IPS-NIHi11 (cell line): ENCODE results near the gene TNFSF13.
A peak's percentile ranks its signal among the peaks of the same experiment; 100 is the strongest.

ENCODE experiments used
- DNase-seq: peaks from one replicate; pipeline ENCODE4 v3.0.0; 2012; ENCODE audit warnings: mixed read lengths, low spot score

Gene TNFSF13

GRCh38 chr17:7575481-7575883, 16.9 kb downstream of the TNFSF13 start:
- DNase-seq: no peak

- no peak for DNase-seq
Measured at GRCh38 chr17:7575959-7576358, 17.4 kb downstream of the TNFSF13 start.

DNA sequence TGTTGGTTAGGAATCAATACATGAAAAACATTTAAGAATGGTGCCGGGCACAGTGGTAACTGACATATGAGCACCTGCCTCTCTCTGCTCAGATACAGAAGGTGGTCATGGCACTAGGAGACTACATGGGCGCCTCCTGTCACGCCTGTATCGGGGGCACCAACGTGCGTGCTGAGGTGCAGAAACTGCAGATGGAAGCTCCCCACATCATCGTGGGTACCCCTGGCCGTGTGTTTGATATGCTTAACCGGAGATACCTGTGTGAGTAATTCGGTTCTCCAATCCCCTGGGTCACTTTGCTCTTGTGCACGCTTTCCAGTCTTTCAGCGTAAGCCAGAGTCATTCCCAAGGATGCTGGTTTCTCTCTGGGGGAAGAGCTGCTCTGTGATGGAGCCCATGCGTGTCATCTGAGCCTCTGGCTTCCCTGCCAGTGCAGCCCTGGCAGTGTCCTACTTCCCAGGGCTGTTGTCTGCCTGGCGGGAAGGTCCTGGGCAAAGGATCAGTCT, 17.9 kb downstream of the TNFSF13 start:
- no peak for DNase-seq

DNA sequence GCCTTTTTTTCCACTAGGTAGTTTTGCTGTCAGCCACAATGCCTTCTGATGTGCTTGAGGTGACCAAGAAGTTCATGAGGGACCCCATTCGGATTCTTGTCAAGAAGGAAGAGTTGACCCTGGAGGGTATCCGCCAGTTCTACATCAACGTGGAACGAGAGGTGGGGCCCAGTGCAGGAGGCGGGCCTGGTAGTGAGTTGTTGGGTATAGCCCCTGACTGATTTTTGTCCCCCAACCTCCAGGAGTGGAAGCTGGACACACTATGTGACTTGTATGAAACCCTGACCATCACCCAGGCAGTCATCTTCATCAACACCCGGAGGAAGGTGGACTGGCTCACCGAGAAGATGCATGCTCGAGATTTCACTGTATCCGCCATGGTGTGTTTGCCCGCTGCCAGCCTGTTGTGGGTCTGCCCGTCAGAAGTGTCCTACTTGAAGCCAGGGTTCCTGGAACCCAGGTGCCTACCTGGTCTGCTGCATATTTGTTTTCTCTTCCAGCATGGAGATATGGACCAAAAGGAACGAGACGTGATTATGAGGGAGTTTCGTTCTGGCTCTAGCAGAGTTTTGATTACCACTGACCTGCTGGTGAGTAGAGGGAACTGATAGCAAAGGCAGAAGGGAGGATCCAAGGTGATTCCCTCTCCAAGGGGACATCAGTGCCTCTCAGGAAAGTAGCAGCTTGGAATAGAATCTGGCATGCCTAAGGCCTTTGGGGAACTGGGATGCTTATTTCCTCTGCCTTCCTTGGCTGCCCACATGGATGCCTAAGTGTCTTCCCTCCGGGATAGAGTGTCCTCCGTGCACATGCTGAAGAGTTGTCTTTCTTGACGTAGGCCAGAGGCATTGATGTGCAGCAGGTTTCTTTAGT, 19.0 kb downstream of the TNFSF13 start:
- DNase-seq: no peak

DNA sequence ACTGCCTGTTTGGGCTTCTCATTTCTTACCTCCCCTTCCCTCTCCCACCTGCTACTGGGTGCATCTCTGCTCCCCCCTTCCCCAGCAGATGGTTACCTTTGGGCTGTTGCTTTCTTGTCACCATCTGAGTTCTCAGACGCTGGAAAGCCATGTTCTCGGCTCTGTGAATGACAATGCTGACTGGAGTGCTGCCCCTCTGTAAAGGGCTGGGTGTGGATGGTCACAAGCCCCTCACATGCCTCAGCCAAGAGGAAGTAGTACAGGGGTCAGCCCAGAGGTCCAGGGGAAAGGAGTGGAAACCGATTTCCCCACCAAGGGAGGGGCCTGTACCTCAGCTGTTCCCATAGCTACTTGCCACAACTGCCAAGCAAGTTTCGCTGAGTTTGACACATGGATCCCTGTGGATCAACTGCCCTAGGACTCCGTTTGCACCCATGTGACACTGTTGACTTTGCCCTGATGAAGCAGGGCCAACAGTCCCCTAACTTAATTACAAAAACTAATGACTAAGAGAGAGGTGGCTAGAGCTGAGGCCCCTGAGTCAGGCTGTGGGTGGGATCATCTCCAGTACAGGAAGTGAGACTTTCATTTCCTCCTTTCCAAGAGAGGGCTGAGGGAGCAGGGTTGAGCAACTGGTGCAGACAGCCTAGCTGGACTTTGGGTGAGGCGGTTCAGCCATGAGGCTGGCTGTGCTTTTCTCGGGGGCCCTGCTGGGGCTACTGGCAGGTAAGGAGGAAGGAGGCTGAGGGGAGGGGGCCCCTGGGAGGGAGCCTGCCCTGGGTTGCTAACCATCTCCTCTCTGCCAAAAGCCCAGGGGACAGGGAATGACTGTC, 20.7 kb downstream of the TNFSF13 start, which contains the start of gene CD68:
Gene CD68, plus strand, starts transcription at position 638 of the 833 bp plus-strand sequence. Its CDS starts 40 bp downstream, at position 678.
- DNase-seq: no peak

DNA sequence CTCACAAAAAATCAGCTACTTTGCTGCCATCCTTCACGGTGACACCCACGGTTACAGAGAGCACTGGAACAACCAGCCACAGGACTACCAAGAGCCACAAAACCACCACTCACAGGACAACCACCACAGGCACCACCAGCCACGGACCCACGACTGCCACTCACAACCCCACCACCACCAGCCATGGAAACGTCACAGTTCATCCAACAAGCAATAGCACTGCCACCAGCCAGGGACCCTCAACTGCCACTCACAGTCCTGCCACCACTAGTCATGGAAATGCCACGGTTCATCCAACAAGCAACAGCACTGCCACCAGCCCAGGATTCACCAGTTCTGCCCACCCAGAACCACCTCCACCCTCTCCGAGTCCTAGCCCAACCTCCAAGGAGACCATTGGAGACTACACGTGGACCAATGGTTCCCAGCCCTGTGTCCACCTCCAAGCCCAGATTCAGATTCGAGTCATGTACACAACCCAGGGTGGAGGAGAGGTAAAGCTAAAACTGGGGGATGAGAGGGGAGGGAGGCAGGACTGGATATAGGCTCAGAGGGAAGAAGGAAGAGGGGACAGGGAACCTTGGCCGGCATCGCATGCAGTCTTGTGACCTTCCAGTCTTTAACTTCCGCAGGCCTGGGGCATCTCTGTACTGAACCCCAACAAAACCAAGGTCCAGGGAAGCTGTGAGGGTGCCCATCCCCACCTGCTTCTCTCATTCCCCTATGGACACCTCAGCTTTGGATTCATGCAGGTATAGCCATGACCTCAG, 21.5 kb downstream of the TNFSF13 start:
- DNase-seq: no peak

- no peak for DNase-seq
Measured at GRCh38 chr17:7580604-7581575, 22.3 kb downstream of the TNFSF13 start.

DNA sequence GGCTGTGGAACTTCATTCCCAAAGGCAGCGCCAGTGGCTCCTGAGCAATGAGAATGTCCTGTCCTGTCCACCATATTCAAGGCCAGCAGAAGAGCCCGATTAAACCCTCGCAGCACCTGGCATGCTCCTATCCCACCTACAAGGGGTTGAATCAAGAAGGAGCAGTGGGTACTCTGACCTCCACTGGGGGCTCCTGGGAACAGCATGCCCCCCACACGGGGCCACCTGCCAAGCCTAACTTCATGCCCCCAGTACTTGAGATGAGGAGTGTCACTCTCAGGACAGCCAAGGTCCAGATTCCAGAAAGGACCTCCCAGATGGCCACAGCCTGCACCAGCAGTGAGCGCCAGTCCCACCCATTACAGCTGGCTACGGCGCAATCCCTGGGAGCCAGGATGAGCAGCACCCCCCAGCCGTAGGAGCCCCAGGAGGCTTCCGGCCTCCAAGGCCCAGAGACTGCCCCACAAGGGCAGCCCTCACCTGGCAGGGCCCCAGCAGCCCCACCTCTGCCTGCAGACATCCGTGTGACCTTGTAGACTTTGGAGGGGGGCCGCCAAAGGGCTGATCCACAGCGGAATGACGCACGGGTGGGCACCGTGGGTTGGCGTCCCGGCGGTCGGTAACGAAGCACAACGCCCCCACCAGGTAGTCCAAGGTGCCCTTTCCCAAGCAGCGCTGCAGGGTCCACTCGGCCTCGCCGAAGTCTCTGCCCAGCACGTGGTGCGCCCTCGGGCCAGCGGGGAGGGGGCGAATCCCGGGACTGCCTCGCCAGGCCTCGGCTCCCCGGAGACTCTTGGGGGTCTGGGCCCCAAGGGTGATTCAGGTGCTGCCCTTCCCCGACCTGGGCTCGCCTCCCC, 24.1 kb downstream of the TNFSF13 start:
- no peak for DNase-seq

DNA sequence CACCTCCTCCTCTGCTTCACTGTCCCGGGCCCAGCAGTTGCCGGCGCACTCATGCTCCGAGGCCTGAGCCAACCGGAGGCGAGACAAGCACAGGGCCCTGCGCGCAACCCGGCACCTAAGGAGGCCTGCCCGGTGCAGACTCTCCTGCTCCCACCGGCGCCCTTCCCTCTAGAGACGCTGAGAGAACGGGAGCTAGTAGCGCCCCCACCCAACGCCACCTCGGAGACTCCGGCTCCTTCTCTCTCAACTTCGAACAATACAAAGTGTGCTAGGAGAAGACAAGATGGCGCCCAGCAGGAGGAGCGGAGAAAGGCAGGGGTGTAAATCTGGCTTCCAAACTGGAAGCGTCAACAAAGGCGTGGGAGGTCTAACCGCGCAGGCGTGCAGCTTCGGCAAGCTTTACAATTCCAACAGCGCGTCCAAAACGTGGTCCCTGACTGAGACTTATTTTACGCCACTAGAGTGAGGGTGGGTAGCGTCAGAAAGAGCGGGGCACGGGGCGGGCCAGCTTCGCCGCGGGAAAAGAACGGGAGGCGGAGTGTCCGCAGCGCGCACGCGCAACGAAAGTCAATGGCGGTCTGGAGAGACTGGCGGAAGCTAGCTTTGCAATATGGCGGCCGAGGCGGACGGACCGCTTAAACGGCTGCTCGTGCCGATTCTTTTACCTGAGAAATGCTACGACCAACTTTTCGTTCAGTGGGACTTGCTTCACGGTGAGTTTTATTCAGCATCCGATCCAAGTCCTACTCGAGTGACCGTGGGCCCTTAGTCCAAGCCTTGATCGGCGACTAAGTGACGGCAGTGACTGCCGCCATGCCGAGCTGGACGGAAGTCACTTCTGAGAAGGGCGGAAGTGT, 24.9 kb downstream of the TNFSF13 start, which contains the start of gene MPDU1:
Gene MPDU1, plus strand, starts transcription at position 600 of the 857 bp plus-strand sequence. Its CDS starts 11 bp downstream, at position 611.
- DNase-seq: peak; percentile 86

DNA sequence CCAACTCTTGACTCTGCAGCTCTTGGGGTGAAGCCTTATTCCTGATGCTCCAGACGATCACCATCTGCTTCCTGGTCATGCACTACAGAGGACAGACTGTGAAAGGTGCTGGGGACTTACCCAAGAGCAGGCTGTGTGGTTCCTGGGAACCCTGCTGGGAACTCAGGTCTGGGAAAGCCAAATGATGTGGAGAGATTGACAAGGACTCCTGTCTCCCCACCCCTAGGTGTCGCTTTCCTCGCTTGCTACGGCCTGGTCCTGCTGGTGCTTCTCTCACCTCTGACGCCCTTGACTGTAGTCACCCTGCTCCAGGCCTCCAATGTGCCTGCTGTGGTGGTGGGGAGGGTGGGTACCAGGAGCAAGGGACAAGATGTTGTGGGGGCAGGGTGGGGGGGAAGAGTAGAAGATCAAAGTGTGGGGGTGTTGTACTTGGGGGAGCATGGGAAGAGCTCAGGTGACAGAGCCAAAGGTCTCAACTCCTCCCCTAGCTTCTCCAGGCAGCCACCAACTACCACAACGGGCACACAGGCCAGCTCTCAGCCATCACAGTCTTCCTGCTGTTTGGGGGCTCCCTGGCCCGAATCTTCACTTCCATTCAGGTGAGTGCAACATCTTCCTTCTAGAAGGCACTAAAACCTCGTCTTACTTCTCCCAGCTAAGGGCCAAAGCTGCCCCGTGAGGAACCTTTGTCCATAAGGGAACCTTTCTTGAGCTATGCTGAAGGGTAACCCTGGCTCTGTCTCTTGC, 28.3 kb downstream of the TNFSF13 start:
- no peak for DNase-seq

DNA sequence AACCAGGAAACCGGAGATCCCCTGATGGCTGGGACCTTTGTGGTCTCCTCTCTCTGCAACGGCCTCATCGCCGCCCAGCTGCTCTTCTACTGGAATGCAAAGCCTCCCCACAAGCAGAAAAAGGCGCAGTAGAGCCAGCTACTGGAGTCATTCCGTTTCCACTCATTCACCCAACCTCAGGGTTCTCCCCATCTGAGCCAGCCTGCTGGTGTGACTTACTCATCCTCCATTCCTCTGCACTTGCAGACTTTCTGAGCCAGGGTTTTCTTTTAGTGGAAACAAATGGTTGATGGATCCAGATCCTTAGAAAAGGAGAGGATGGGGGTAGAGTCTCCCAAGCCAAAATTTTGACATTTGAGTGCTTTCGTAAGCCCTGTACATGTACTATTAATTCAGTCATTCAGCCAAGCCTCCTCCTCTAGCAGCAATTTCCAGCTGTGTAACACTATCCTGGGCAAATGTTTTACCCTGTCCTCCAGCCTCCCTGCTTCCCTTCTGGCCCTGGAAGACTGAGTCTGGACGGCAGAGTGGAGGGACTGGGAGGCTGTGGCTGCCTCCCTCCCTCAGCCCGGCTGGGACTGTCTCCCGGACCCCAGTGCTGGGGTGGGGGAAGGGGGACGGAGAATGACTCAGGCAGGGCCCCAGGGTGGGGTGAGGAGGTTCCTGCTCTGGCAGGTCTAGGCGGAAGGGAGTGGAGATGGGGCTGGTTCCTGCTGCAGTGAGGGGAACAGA, 29.0 kb downstream of the TNFSF13 start:
- DNase-seq: no peak

GRCh38 chr17:7588553-7589203, 30.1 kb downstream of the TNFSF13 start:
- DNase-seq: peak; percentile 33

GRCh38 chr17:7589204-7589868, 30.8 kb downstream of the TNFSF13 start:
- peak; percentile 88 for DNase-seq

DNA sequence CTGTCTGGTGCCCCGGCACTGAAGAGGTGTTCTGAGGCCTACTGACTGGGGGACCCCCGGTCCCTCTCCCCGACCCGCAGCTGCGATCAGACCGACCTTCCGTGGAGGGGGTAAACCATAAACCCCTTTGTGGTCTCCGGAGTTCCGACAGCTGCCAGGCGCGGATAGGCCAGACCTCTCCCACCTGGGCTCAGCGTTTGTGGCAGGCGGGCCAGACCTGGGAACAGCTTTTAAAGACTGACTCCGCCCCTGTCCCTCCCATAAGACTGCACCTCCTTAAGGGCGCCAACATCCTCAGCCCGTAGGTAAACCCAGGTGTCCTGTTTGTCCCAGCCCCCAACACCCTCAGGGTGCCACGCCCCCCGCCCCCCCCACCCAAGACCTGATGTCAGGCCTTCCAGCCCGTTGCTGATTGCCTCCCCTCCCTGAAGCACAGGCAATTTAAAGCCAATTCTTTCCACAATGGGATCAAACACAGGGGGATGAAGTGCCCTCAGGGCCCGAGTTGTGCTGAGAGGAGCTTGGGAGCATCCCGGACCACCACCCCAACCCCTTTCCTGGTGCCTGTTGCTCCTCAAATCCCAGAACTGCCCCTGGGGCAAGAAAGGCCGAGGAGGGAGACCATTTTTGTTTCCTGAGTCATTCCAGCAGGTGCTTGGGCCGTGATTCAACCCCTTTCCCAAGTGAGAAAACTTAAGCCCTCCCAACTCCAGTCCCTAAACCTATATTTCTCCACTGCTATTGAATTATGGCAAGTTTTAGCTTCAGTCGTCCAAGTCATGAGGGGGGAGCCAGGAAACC, 31.5 kb downstream of the TNFSF13 start, which contains the start of gene SOX15:
Gene SOX15, minus strand, starts transcription at position 204 of the 801 bp plus-strand sequence. CDS start 418 bp downstream, outside the sequence.
- peak; percentile 65 for DNase-seq

DNA sequence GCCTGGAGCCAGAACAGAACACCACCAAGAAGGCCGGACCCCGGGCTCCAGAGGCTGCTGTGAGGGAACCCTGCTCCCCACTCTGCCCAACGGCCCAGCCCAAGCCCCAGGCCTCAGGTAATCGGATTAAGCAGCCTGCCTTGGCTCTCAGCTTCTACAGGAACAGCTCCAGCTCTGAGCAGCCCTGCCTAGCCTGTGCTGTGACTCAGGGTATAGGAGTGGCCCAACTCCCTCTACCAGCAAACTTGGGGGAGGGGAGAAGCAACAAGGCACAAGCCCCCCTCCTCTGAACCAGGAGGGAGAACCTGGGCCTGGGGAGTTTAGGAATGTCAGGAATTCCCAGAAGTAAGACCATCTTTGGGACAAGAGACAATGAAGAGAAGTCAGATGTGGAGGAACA, 32.2 kb downstream of the TNFSF13 start:
- DNase-seq: peak; percentile 78
